ENCODE measurements around the gene DDO. TPM values are rescaled to one million over a fixed set of nuclear protein-coding genes. Genes with fewer than 3 reads are reported as not detected.

Gene DDO
- total and polyA plus RNA-seq, 2 of the 8 experiments (the other 6 are each of a cell fraction or from before 2014, with no cell fraction given): not detected

GRCh38 chr6:110430236-110430635 is 14.9 kb upstream of the DDO start (continued):
- TF ChIP-seq CHD7 (IDR thresholded peaks at IDR 0.05; ENCODE audit: insufficient replicate concordance, low read length) (no peak), KDM4A (IDR thresholded peaks at IDR 0.05; ENCODE audit: low read depth, low read length, severe bottlenecking) (no peak)
